ENCODE results near the gene RUFY3.
"Not testable (repeated sequence)": the region's sequence is repeated elsewhere in the genome, so short reads cannot be mapped to it uniquely, and the experiment has no call there.

RUFY3 gene

GRCh38 chr4:70701271-70701670 lies 20.5 kb upstream of the RUFY3 start:
- Mint-ChIP-seq H3K36me3 (peaks cover 5% of the 10 kb centered on the region), H3K27ac (no peak overlapping the region), H3K4me1 (peaks cover 22% of the 10 kb centered on the region), H3K9me3 (no peaks in the 10 kb centered on the region), H3K27me3 (no peaks in the 10 kb centered on the region), H3K4me3 (no peak overlapping the region)
- ATAC-seq: no peak

GRCh38 chr4:70702592-70702991 lies 19.2 kb upstream of the RUFY3 start:
- H3K4me3 Mint-ChIP-seq, H3K36me3 Mint-ChIP-seq, H3K27me3 Mint-ChIP-seq, H3K27ac Mint-ChIP-seq, H3K9me3 Mint-ChIP-seq, ATAC-seq: not testable (repeated sequence)
- peaks cover 25% of the 10 kb centered on the region for H3K4me1 Mint-ChIP-seq

GRCh38 chr4:70703619-70704214 lies 18.0 kb upstream of the RUFY3 start:
- peaks cover 5% of the 10 kb centered on the region for H3K36me3 Mint-ChIP-seq
- H3K9me3 Mint-ChIP-seq: no peaks in the 10 kb centered on the region
- H3K27me3 Mint-ChIP-seq: no peaks in the 10 kb centered on the region
- H3K4me3 Mint-ChIP-seq: peak overlapping the region; percentile 98
- ATAC-seq: no peak
- peak overlapping the region; percentile 98 for H3K27ac Mint-ChIP-seq
- peaks cover 25% of the 10 kb centered on the region for H3K4me1 Mint-ChIP-seq

- no peaks in the 10 kb centered on the region for H3K9me3 Mint-ChIP-seq
- ATAC-seq: peak; percentile 85
- H3K27ac Mint-ChIP-seq: peak overlapping the region; percentile 98
- H3K36me3 Mint-ChIP-seq: peaks cover 5% of the 10 kb centered on the region
- H3K4me1 Mint-ChIP-seq: peaks cover 29% of the 10 kb centered on the region
- no peaks in the 10 kb centered on the region for H3K27me3 Mint-ChIP-seq
- H3K4me3 Mint-ChIP-seq: peak overlapping the region; percentile 98
Observed at GRCh38 chr4:70704215-70704930, 17.4 kb upstream of the RUFY3 start.

- H3K36me3 Mint-ChIP-seq: peaks cover 5% of the 10 kb centered on the region
- peaks cover 34% of the 10 kb centered on the region for H3K4me1 Mint-ChIP-seq
- peak; percentile 55 for ATAC-seq
- peak overlapping the region; percentile 98 for H3K27ac Mint-ChIP-seq
- H3K27me3 Mint-ChIP-seq: no peaks in the 10 kb centered on the region
- H3K4me3 Mint-ChIP-seq: peak overlapping the region; percentile 98
- no peaks in the 10 kb centered on the region for H3K9me3 Mint-ChIP-seq
Observed at GRCh38 chr4:70704931-70705182, 16.9 kb upstream of the RUFY3 start.

GRCh38 chr4:70705183-70706043 lies 16.4 kb upstream of the RUFY3 start:
- H3K36me3 Mint-ChIP-seq: peaks cover 5% of the 10 kb centered on the region
- H3K27me3 Mint-ChIP-seq: no peaks in the 10 kb centered on the region
- no peaks in the 10 kb centered on the region for H3K9me3 Mint-ChIP-seq
- peaks cover 38% of the 10 kb centered on the region for H3K4me1 Mint-ChIP-seq
- H3K27ac Mint-ChIP-seq: peak overlapping the region; percentile 98
- H3K4me3 Mint-ChIP-seq: peak overlapping the region; percentile 98
- peak; percentile 84 for ATAC-seq

- Mint-ChIP-seq H3K36me3 (peaks cover 5% of the 10 kb centered on the region), H3K27me3 (no peaks in the 10 kb centered on the region), H3K27ac (peak overlapping the region; percentile 98), H3K4me3 (peak overlapping the region; percentile 98), H3K9me3 (no peaks in the 10 kb centered on the region), H3K4me1 (peaks cover 38% of the 10 kb centered on the region)
- no peak for ATAC-seq
Observed at GRCh38 chr4:70706044-70706461, 15.7 kb upstream of the RUFY3 start.

- Mint-ChIP-seq H3K36me3 (peaks cover 5% of the 10 kb centered on the region), H3K4me1 (peaks cover 40% of the 10 kb centered on the region), H3K27me3 (no peaks in the 10 kb centered on the region), H3K27ac (peak overlapping the region; percentile 98), H3K4me3 (peak overlapping the region; percentile 98), H3K9me3 (no peaks in the 10 kb centered on the region)
- no peak for ATAC-seq
Observed at GRCh38 chr4:70706516-70706915, 15.2 kb upstream of the RUFY3 start.

GRCh38 chr4:70709611-70710205 lies 12.1 kb upstream of the RUFY3 start:
- Mint-ChIP-seq H3K36me3 (peaks cover 5% of the 10 kb centered on the region), H3K27me3 (no peaks in the 10 kb centered on the region), H3K4me3 (no peak overlapping the region), H3K4me1 (peaks cover 56% of the 10 kb centered on the region), H3K9me3 (no peaks in the 10 kb centered on the region), H3K27ac (peak overlapping the region; percentile 62)
- no peak for ATAC-seq

GRCh38 chr4:70711599-70711998 lies 10.2 kb upstream of the RUFY3 start:
- no peak for ATAC-seq
- H3K36me3 Mint-ChIP-seq: no peaks in the 10 kb centered on the region
- H3K4me3 Mint-ChIP-seq: peak overlapping the region; percentile 27
- peaks cover 53% of the 10 kb centered on the region for H3K4me1 Mint-ChIP-seq
- H3K27ac Mint-ChIP-seq: peak overlapping the region; percentile 88
- H3K9me3 Mint-ChIP-seq: no peaks in the 10 kb centered on the region
- no peaks in the 10 kb centered on the region for H3K27me3 Mint-ChIP-seq

- Mint-ChIP-seq H3K4me1 (peaks cover 54% of the 10 kb centered on the region), H3K9me3 (no peaks in the 10 kb centered on the region), H3K4me3 (peak overlapping the region; percentile 27), H3K27ac (peak overlapping the region; percentile 88), H3K27me3 (no peaks in the 10 kb centered on the region), H3K36me3 (peaks cover 1% of the 10 kb centered on the region)
- no peak for ATAC-seq
Observed at GRCh38 chr4:70712150-70712549, 9.6 kb upstream of the RUFY3 start.

- H3K9me3 Mint-ChIP-seq: no peaks in the 10 kb centered on the region
- H3K27ac Mint-ChIP-seq: peak overlapping the region; percentile 88
- no peaks in the 10 kb centered on the region for H3K27me3 Mint-ChIP-seq
- no peak for ATAC-seq
- peaks cover 60% of the 10 kb centered on the region for H3K4me1 Mint-ChIP-seq
- H3K4me3 Mint-ChIP-seq: peak overlapping the region; percentile 55
- H3K36me3 Mint-ChIP-seq: peaks cover 6% of the 10 kb centered on the region
Observed at GRCh38 chr4:70712604-70713452, 8.9 kb upstream of the RUFY3 start.

- peaks cover 6% of the 10 kb centered on the region for H3K36me3 Mint-ChIP-seq
- peak overlapping the region; percentile 55 for H3K4me3 Mint-ChIP-seq
- H3K27ac Mint-ChIP-seq: peak overlapping the region; percentile 88
- no peaks in the 10 kb centered on the region for H3K27me3 Mint-ChIP-seq
- peaks cover 60% of the 10 kb centered on the region for H3K4me1 Mint-ChIP-seq
- H3K9me3 Mint-ChIP-seq: no peaks in the 10 kb centered on the region
- ATAC-seq: peak; percentile 89
Observed at GRCh38 chr4:70713453-70714078, 8.2 kb upstream of the RUFY3 start.

Data from stimulated activated memory B cell treated with anti-CD40 and anti-IgM and Interleukin-4, amounts not matched to agents 10 μg/mL and 1 μg/mL and 100 μg/mL, for 72 hours (primary cell).